Tibial nerve (tissue), 4 donors: Measurements from ENCODE around the gene MUSTN1.

Experiments
- CTCF ChIP-seq, 5 experiments: fragments of 200-600 bp in 3 of 5; fragments of 450-650 bp in 2 of 5; sonication (generic) in 3 of 5; IDR thresholded peaks; one replicate each; pipeline ENCODE4 v1.5.1; 2016 to 2019; ENCODE audit warnings: antibody characterized with exemption in 5 of 5, mild to moderate bottlenecking in 3 of 5, moderate library complexity in 2 of 5
- EP300 ChIP-seq, 2 donors: sonication (generic); formaldehyde crosslinking; IDR thresholded peaks; one replicate each; pipeline ENCODE4 v1.6.1; 2017; ENCODE audit warnings: antibody characterized with exemption in 2 of 2, mild to moderate bottlenecking in 1 of 2
- POLR2A ChIP-seq, 2 donors: fragments of 450-650 bp; IDR thresholded peaks; one replicate each; pipeline ENCODE4 v1.6.1; 2017; ENCODE audit warnings: antibody characterized with exemption in 2 of 2, mild to moderate bottlenecking in 2 of 2, moderate library complexity in 2 of 2

- TF ChIP-seq CTCF (IDR thresholded peaks at IDR 0.05) (no peak), EP300 (IDR thresholded peaks at IDR 0.05) (no peak), POLR2A (IDR thresholded peaks at IDR 0.05) (no peak)
Observed at GRCh38 chr3:52836986-52837385, 2.2 kb upstream of the MUSTN1 start.
